Naive thymus-derived CD4-positive, alpha-beta T cell (primary cell): ENCODE measurements around the gene GORASP2. TPM values are rescaled to one million over a fixed set of nuclear protein-coding genes. Genes with fewer than 3 reads are reported as not detected.
"Not testable (repeated sequence)": the region's sequence is repeated elsewhere in the genome, so short reads cannot be mapped to it uniquely, and the experiment has no call there.

Source experiments
- ATAC-seq: fragments of 150-1000 bp; cut with Tn5 transposase; 2 replicates; pipeline ENCODE4 v1.10.0; 2021; ENCODE audit warnings: mild to moderate bottlenecking, moderate library complexity
- CTCF ChIA-PET: fragments of 350-600 bp; sonication (Branson Sonifier 250); formaldehyde crosslinking; loops from one replicate; lab custom pipeline; 2021; ENCODE audit warnings: antibody characterized with exemption; lab: Charles Lee
- POLR2A ChIA-PET: fragments of 350-600 bp; sonication (Branson Sonifier 250); formaldehyde crosslinking; loops from one replicate; lab custom pipeline; 2021; ENCODE audit warnings: antibody characterized with exemption, inconsistent platforms; lab: Charles Lee
- DNase-seq, 9 donors: peaks; one replicate each; pipeline versions ENCODE4 v3.0.0 to v3.0.0-alpha.2; 2020 to 2022; ENCODE audit warnings: mixed read lengths in 1 of 9
- H3K27ac ChIP-seq: one replicate; pipeline ENCODE4 v1.7.0; 2013; ENCODE audit warnings: mild to moderate bottlenecking, low read depth, low read length, moderate library complexity
- H3K27me3 ChIP-seq, 2 donors: one replicate each; pipeline ENCODE4 v1.7.0; 2013; ENCODE audit warnings: low read length in 2 of 2, mild to moderate bottlenecking in 2 of 2, moderate library complexity in 2 of 2; ENCODE audit not compliant: control insufficient read depth in 2 of 2, insufficient read depth in 2 of 2
- H3K36me3 ChIP-seq, 3 experiments: 1 replicate in 2 of 3; 2 replicates in 1 of 3; pipeline ENCODE4 v1.7.0; 2013; ENCODE audit warnings: low read length in 3 of 3, mild to moderate bottlenecking in 3 of 3, moderate library complexity in 1 of 3; ENCODE audit not compliant: insufficient read depth in 3 of 3, control insufficient read depth in 2 of 3
- H3K4me1 ChIP-seq, 2 donors: one replicate each; pipeline ENCODE4 v1.7.0; 2013; ENCODE audit warnings: low read length in 2 of 2, mild to moderate bottlenecking in 2 of 2, moderate library complexity in 1 of 2; ENCODE audit not compliant: control insufficient read depth in 2 of 2, insufficient read depth in 2 of 2
- H3K4me3 ChIP-seq: 2 replicates; pipeline ENCODE4 v1.7.0; 2013; ENCODE audit warnings: mild to moderate bottlenecking, low read length
- H3K9me3 ChIP-seq, 3 experiments: 1 replicate in 2 of 3; 2 replicates in 1 of 3; pipeline ENCODE4 v1.7.0; 2013; ENCODE audit warnings: low read length in 3 of 3; ENCODE audit not compliant: control insufficient read depth in 2 of 3
- H3K27ac Mint-ChIP-seq, 9 donors: one replicate each; pipeline ENCODE4 v1.8.0; 2020 to 2022; ENCODE audit warnings: mixed read lengths in 9 of 9, mild to moderate bottlenecking in 8 of 9, moderate library complexity in 5 of 9, inconsistent platforms in 2 of 9
- H3K27me3 Mint-ChIP-seq, 5 donors: one replicate each; pipeline ENCODE4 v1.8.0; 2021 to 2022; ENCODE audit warnings: mixed read lengths in 5 of 5, mild to moderate bottlenecking in 1 of 5
- H3K36me3 Mint-ChIP-seq, 5 donors: one replicate each; pipeline ENCODE4 v1.8.0; 2020 to 2022; ENCODE audit warnings: mixed read lengths in 5 of 5, mild to moderate bottlenecking in 3 of 5, inconsistent platforms in 1 of 5
- H3K4me1 Mint-ChIP-seq, 7 donors: one replicate each; pipeline ENCODE4 v1.8.0; 2020 to 2022; ENCODE audit warnings: mixed read lengths in 7 of 7, mild to moderate bottlenecking in 3 of 7, inconsistent platforms in 1 of 7
- H3K4me3 Mint-ChIP-seq, 10 donors: one replicate each; pipeline ENCODE4 v1.8.0; 2020 to 2022; ENCODE audit warnings: mild to moderate bottlenecking in 10 of 10, mixed read lengths in 10 of 10, moderate library complexity in 6 of 10, inconsistent platforms in 2 of 10
- H3K9me3 Mint-ChIP-seq, 11 donors: one replicate each; pipeline ENCODE4 v1.8.0; 2020 to 2022; ENCODE audit warnings: mixed read lengths in 11 of 11, mild to moderate bottlenecking in 4 of 11, inconsistent platforms in 1 of 11, moderate library complexity in 1 of 11
- intact Hi-C, 2 donors: fragments of 100-400 bp; cut with micrococcal nuclease; formaldehyde crosslinking; loops; one replicate each; pipeline ENCODE4 v1.15.1; 2023
- polyA plus RNA-seq, 2 donors: library from polyadenylated mRNA; unstranded; fragments of 300-500 nt; fragmentation: Illumina TruSeq; gene quantifications; one replicate each; pipeline ENCODE4 v1.2.3, GENCODE V29; 2021
- total RNA-seq, 6 experiments: library from RNA in 5 of 6; stranded (reverse) in 5 of 6; gene quantifications; 1 replicate in 5 of 6; 2 replicates in 1 of 6; pipeline ENCODE4 v1.2.3 and lab custom pipeline; 2021 to 2026

Gene GORASP2
- total and polyA plus RNA-seq, 7 experiments from 2014 or later = 65.2 to 104 (median 77.2) TPM

- DNase-seq, H3K27ac ChIP-seq, H3K4me1 Mint-ChIP-seq, H3K4me3 Mint-ChIP-seq, CTCF ChIA-PET, H3K27me3 Mint-ChIP-seq, H3K27ac Mint-ChIP-seq, H3K4me3 ChIP-seq, H3K36me3 ChIP-seq, ATAC-seq, H3K4me1 ChIP-seq, H3K27me3 ChIP-seq: not testable (repeated sequence)
- intact Hi-C loops = loop anchor here in 1 of 2 donors (10.0 kb wide), 1 partner anchor 1447 kb away; the partner anchor contains the start of gene BBS5
- peaks cover 3 to 13% (median 10%) of the 10 kb centered on the region in 5 donors for H3K36me3 Mint-ChIP-seq
- peaks cover 1 to 32% (median 9%) of the 10 kb centered on the region in 11 donors for H3K9me3 Mint-ChIP-seq
- POLR2A ChIA-PET = interaction anchor here (0.7 kb wide), 1 partner anchor 108 kb away, joined by 3 read pairs; no protein-coding TSS in a partner anchor
- peaks cover 0 to 22% (median 7%) of the 10 kb centered on the region in 3 experiments for H3K9me3 ChIP-seq
These were observed 7.2 kb upstream of the GORASP2 start for GRCh38 chr2:170921873-170922272.

DNA sequence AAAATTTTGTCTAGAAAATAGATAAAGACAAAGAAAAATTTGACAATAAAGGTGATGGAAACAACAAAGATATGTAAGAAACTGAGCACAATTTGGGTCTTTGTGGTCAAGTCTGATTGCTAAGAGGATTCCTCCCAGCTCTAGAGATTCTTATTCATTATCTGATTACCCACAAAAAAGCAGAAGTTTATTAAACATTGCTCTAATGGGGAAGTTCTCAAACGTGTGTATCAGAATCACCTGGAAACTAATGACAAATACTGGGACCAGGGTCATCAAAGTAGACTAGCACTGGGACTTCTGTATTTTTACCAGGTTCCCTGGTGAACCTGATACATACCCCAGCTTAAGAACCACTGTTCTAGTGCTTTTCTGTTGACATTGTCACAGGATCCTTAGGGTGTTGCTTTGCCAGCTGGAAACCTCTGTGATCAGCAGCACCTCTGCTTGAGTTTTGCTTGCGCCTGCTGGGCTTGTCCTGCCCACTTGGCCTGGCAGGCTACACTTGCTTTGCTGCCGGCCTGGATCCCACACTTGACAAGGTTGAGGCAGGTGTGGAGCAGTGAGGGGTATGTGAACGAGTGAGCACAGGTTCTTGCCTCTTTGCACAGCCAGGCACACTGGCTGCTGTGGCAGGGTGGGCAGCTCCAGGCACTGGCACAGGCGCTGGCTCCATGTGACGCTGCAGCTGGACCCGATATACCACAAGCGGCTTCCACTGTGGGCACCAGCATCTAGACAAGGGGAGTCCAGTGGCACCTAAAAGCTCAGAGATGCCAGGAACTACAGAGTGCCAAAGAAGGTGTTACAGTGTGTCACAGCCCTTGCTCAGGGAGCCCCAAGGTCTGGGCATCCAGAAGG lies 6.2 kb upstream of the GORASP2 start:
- DNase-seq (no peak), ATAC-seq (peak; percentile 36)
- intact Hi-C loops = loop anchor here in 1 of 2 donors (10.0 kb wide), 1 partner anchor 1448 kb away; the partner anchor contains the start of gene BBS5
- peaks cover 5 to 10% (median 8%) of the 10 kb centered on the region in 5 donors for H3K36me3 Mint-ChIP-seq
- no peak overlapping the region for H3K27ac ChIP-seq
- H3K4me3 ChIP-seq = no peak overlapping the region
- CTCF ChIA-PET = no interaction called here
- no peaks in the 10 kb centered on the region for H3K36me3 ChIP-seq
- peaks cover 0 to 12% (median 0%) of the 10 kb centered on the region in 3 experiments for H3K9me3 ChIP-seq
- peaks cover 0 to 24% (median 6%) of the 10 kb centered on the region in 11 donors for H3K9me3 Mint-ChIP-seq
- H3K4me1 ChIP-seq = peaks cover 0 to 2% of the 10 kb centered on the region in 2 donors
- H3K27me3 Mint-ChIP-seq = no peaks in the 10 kb centered on the region
- POLR2A ChIA-PET = interaction anchor here (0.6 kb wide), 1 partner anchor 553 kb away, joined by 3 read pairs; no protein-coding TSS in a partner anchor
- no peak overlapping the region for H3K27ac Mint-ChIP-seq
- H3K27me3 ChIP-seq = no peaks in the 10 kb centered on the region
- H3K4me1 Mint-ChIP-seq = peaks cover 0 to 9% (median under 1%) of the 10 kb centered on the region in 7 donors
- H3K4me3 Mint-ChIP-seq = no peak overlapping the region

GRCh38 chr2:170923799-170924198 lies 5.3 kb upstream of the GORASP2 start:
- Mint-ChIP-seq H3K9me3 (peaks cover 0 to 26% (median 3%) of the 10 kb centered on the region in 11 donors), H3K4me3 (no peak overlapping the region), H3K27me3 (no peaks in the 10 kb centered on the region), H3K4me1 (peaks cover 4 to 18% (median 10%) of the 10 kb centered on the region in 7 donors), H3K27ac (no peak overlapping the region), H3K36me3 (peaks cover 0 to 13% (median 3%) of the 10 kb centered on the region in 5 donors)
- no peak overlapping the region for H3K27ac ChIP-seq
- DNase-seq = no peak
- H3K4me3 ChIP-seq = no peak overlapping the region
- H3K4me1 ChIP-seq = peaks cover 7 to 9% of the 10 kb centered on the region in 2 donors
- no peaks in the 10 kb centered on the region for H3K36me3 ChIP-seq
- ChIA-PET CTCF (interaction anchor here (0.7 kb wide), 1 partner anchor 777 kb away, joined by 3 read pairs; no protein-coding TSS in a partner anchor), POLR2A (no interaction called here)
- no peak for ATAC-seq
- peaks cover 0 to 9% (median 0%) of the 10 kb centered on the region in 3 experiments for H3K9me3 ChIP-seq
- no peaks in the 10 kb centered on the region for H3K27me3 ChIP-seq
- intact Hi-C loops = loop anchor here in 1 of 2 donors (10.0 kb wide), 1 partner anchor 1449 kb away; the partner anchor contains the start of gene BBS5

DNA sequence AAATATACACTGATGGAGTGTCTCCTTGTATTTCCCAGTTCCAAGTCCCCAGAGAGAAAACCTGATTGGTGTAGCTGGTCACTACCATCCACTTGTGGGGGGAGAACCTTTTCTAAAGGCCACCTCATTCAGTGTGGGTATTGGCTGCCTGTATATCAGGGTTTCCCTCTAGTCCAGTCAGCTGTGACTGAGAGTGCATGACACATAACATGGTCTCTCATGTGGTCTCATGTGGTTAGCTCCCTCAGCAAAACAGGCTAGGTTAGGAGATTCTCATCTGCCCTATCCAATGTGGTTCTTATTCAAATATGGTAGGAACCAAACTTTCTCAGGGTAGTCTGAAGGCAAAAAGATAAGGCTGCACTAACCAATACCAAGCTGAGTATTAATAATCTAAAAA lies 4.1 kb upstream of the GORASP2 start:
- H3K36me3 ChIP-seq = peaks cover 0 to 5% (median 0%) of the 10 kb centered on the region in 3 experiments
- ChIA-PET CTCF (no interaction called here), POLR2A (interaction anchor here (1.0 kb wide), 1 partner anchor 1160 kb away, joined by 3 read pairs; the partner anchor contains the start of gene DLX1)
- H3K27ac ChIP-seq = no peak overlapping the region
- intact Hi-C loops = loop anchor here (5.0 to 10.0 kb wide), 4 partner anchors 492 to 1450 kb away; partner anchors contain the start of genes BBS5 (in 1 of the 2), FASTKD1 (in 1 of the 2) and UBR3 (in 1 of the 2)
- Mint-ChIP-seq H3K27ac (no peak overlapping the region), H3K4me3 (no peak overlapping the region), H3K36me3 (peaks cover 0 to 13% (median 1%) of the 10 kb centered on the region in 5 donors), H3K9me3 (peaks cover 0 to 23% (median 3%) of the 10 kb centered on the region in 11 donors), H3K4me1 (peaks cover 4 to 18% (median 13%) of the 10 kb centered on the region in 7 donors), H3K27me3 (no peaks in the 10 kb centered on the region)
- no peak for ATAC-seq
- no peak for DNase-seq
- peaks cover 0 to 9% (median 0%) of the 10 kb centered on the region in 3 experiments for H3K9me3 ChIP-seq
- peaks cover 7 to 9% of the 10 kb centered on the region in 2 donors for H3K4me1 ChIP-seq
- no peak overlapping the region for H3K4me3 ChIP-seq
- no peaks in the 10 kb centered on the region for H3K27me3 ChIP-seq

GRCh38 chr2:170925923-170926322 lies 3.1 kb upstream of the GORASP2 start:
- ChIA-PET CTCF (no interaction called here), POLR2A (interaction anchor here (1.0 kb wide), 1 partner anchor 1159 kb away, joined by 3 read pairs; the partner anchor contains the start of gene DLX1)
- H3K4me1 Mint-ChIP-seq = peaks cover 11 to 27% (median 22%) of the 10 kb centered on the region in 7 donors
- DNase-seq (no peak), ATAC-seq (no peak)
- H3K27me3 ChIP-seq = no peaks in the 10 kb centered on the region
- H3K27ac Mint-ChIP-seq = no peak overlapping the region
- no peak overlapping the region for H3K4me3 Mint-ChIP-seq
- intact Hi-C loops = loop anchor here (5.0 to 10.0 kb wide), 4 partner anchors 491 to 1451 kb away; partner anchors contain the start of genes BBS5 (in 1 of the 2), FASTKD1 (in 1 of the 2) and UBR3 (in 1 of the 2)
- peaks cover 0 to 23% (median 3%) of the 10 kb centered on the region in 11 donors for H3K9me3 Mint-ChIP-seq
- H3K9me3 ChIP-seq = peaks cover 0 to 9% (median 0%) of the 10 kb centered on the region in 3 experiments
- no peak overlapping the region for H3K27ac ChIP-seq
- H3K4me3 ChIP-seq = no peak overlapping the region
- no peaks in the 10 kb centered on the region for H3K27me3 Mint-ChIP-seq
- peaks cover 0 to 13% (median 3%) of the 10 kb centered on the region in 5 donors for H3K36me3 Mint-ChIP-seq
- peaks cover 13 to 15% of the 10 kb centered on the region in 2 donors for H3K4me1 ChIP-seq
- peaks cover 0 to 5% (median 0%) of the 10 kb centered on the region in 3 experiments for H3K36me3 ChIP-seq
